Transverse colon (tissue), 4 donors: ENCODE results near the gene CDK5RAP2.

Source experiments
- CTCF ChIP-seq, 5 experiments: fragments of 200-600 bp in 3 of 5; fragments of 450-650 bp in 2 of 5; sonication (generic) in 3 of 5; IDR thresholded peaks; 1 replicate in 2 of 5; 2 replicates in 3 of 5; pipeline ENCODE4 v1.5.1; 2016 to 2017; ENCODE audit warnings: antibody characterized with exemption in 5 of 5, inconsistent platforms in 3 of 5, mild to moderate bottlenecking in 2 of 5, moderate library complexity in 1 of 5
- EP300 ChIP-seq: sonication (generic); formaldehyde crosslinking; IDR thresholded peaks from one replicate; pipeline ENCODE4 v1.6.1; 2017; ENCODE audit warnings: antibody characterized with exemption, low read depth
- POLR2A ChIP-seq: fragments of 450-650 bp; IDR thresholded peaks from one replicate; pipeline ENCODE4 v1.6.1; 2016; ENCODE audit warnings: antibody characterized with exemption, mild to moderate bottlenecking, moderate library complexity
- POLR2AphosphoS5 ChIP-seq, 3 donors: sonication (generic); formaldehyde crosslinking; IDR thresholded peaks; one replicate each; pipeline ENCODE4 v1.6.1; 2016; ENCODE audit warnings: antibody characterized with exemption in 3 of 3

- TF ChIP-seq POLR2A (no peak), CTCF (IDR thresholded peaks at IDR 0.05) (no peak), EP300 (no peak), POLR2AphosphoS5 (IDR thresholded peaks at IDR 0.05) (no peak)
Observed at GRCh38 chr9:120486347-120486746, 93.6 kb downstream of the CDK5RAP2 start.
